Stomach (tissue), 9 donors: ENCODE measurements around the gene B4GALT5. TPM values are rescaled to one million over a fixed set of nuclear protein-coding genes. Genes with fewer than 3 reads are reported as not detected.

Experiments
- DNase-seq, 2 donors: peaks; one replicate each; pipeline versions ENCODE4 v3.0.0 to v3.0.0-alpha.2; 2013 to 2019
- H3K27ac ChIP-seq, 5 donors: fragments of 200-600 bp in 4 of 5; sonication (generic) in 4 of 5; one replicate each; pipeline ENCODE4 v1.5.1; 2013 to 2019; ENCODE audit warnings: mild to moderate bottlenecking in 1 of 5, moderate library complexity in 1 of 5
- H3K27me3 ChIP-seq, 3 donors: fragments of 200-600 bp; sonication (generic); one replicate each; pipeline ENCODE4 v1.5.1; 2017 to 2019; ENCODE audit warnings: mixed run types in 1 of 3
- H3K36me3 ChIP-seq, 4 donors: fragments of 200-600 bp; sonication (generic); 1 replicate in 3 of 4; 2 replicates in 1 of 4; pipeline ENCODE4 v1.5.1; 2016 to 2019
- H3K4me1 ChIP-seq, 4 donors: fragments of 200-600 bp; sonication (generic); one replicate each; pipeline ENCODE4 v1.5.1; 2016 to 2019
- H3K4me3 ChIP-seq, 4 donors: fragments of 200-600 bp; sonication (generic) in 3 of 4; one replicate each; pipeline ENCODE4 v1.5.1; 2016 to 2019; ENCODE audit warnings: mild to moderate bottlenecking in 1 of 4
- H3K9me3 ChIP-seq, 4 donors: fragments of 200-600 bp; sonication (generic); one replicate each; pipeline ENCODE4 v1.5.1; 2016 to 2019
- CTCF ChIP-seq, 7 experiments: fragments of 450-650 bp in 4 of 7; fragments of 200-600 bp in 3 of 7; sonication (generic) in 3 of 7; IDR thresholded peaks; one replicate each; pipeline ENCODE4 v1.5.1; 2016 to 2019; ENCODE audit warnings: antibody characterized with exemption in 7 of 7, control low read depth in 2 of 7, mild to moderate bottlenecking in 1 of 7
- EP300 ChIP-seq: sonication (generic); formaldehyde crosslinking; IDR thresholded peaks from one replicate; pipeline ENCODE4 v1.6.1; 2017; ENCODE audit warnings: antibody characterized with exemption
- POLR2A ChIP-seq, 4 donors: fragments of 450-650 bp; IDR thresholded peaks; one replicate each; pipeline ENCODE4 v1.6.1; 2016; ENCODE audit warnings: antibody characterized with exemption in 4 of 4, control low read depth in 2 of 4, mild to moderate bottlenecking in 1 of 4, moderate library complexity in 1 of 4
- POLR2AphosphoS5 ChIP-seq, 3 donors: sonication (generic); formaldehyde crosslinking; IDR thresholded peaks; one replicate each; pipeline ENCODE4 v1.6.1; 2016; ENCODE audit warnings: antibody characterized with exemption in 3 of 3
- WGBS, 5 donors: extraction: QIAGEN DNeasy Blood & Tissue Kit in 3 of 5; methylation state at CpG; one replicate each; pipeline versions ENCODE4 v1.1.5 to v1.1.7; 2013 to 2018; 5-methylcytosine and 5-hydroxymethylcytosine counted together
- intact Hi-C: fragments of 100-400 bp; cut with DNase I; formaldehyde crosslinking; loops from one replicate; pipeline ENCODE4 v1.15.1; 2023; ENCODE audit warnings: low total_unique reads
- polyA plus RNA-seq, 3 donors: library from polyadenylated mRNA; stranded (reverse); fragments of 200-250 nt; gene quantifications; one replicate each; pipeline ENCODE4 v1.2.3, GENCODE V29; 2013
- total RNA-seq, 5 donors: library from RNA; depleted of rRNA; stranded (reverse); fragments of >200 nt; gene quantifications; one replicate each; pipeline versions ENCODE4 v1.1.0 to v1.2.3, GENCODE V29; 2014 to 2016
- donor health status: healthy with polysubstance abuse.
- donor health status: Bipolar disorder and iron deficiency.
- donor health status: healthy.

The B4GALT5 gene
- total and polyA plus RNA-seq, 8 donors, result 7.5 to 40.0 (median 21.5) TPM

GRCh38 chr20:49595346-49595745, 118.3 kb downstream of the B4GALT5 start:
- intact Hi-C loops, result no loop called here
- peaks cover 23 to 55% (median 39%) of the 10 kb centered on the region in 4 donors for H3K4me1 ChIP-seq
- no peak for TF ChIP-seq CTCF (IDR thresholded peaks at IDR 0.05)
- TF ChIP-seq POLR2AphosphoS5 (IDR thresholded peaks at IDR 0.05), result no peak
- H3K27me3 ChIP-seq, result no peaks in the 10 kb centered on the region
- no peaks in the 10 kb centered on the region for H3K9me3 ChIP-seq
- no peak for DNase-seq
- H3K4me3 ChIP-seq, result no peak overlapping the region
- H3K36me3 ChIP-seq, result no peaks in the 10 kb centered on the region
- H3K27ac ChIP-seq, result peak overlapping the region; percentile 69 to 83 (median 72)
- WGBS, 5 donors, result 83 to 90% (median 88%) methylated on average over 10 of the region's 10 CpGs

- no peak overlapping the region for H3K4me3 ChIP-seq
- no peaks in the 10 kb centered on the region for H3K27me3 ChIP-seq
- no peaks in the 10 kb centered on the region for H3K9me3 ChIP-seq
- peak overlapping the region; percentile 69 to 83 (median 72) for H3K27ac ChIP-seq
- H3K36me3 ChIP-seq, result no peaks in the 10 kb centered on the region
- intact Hi-C loops, result no loop called here
- H3K4me1 ChIP-seq, result peaks cover 23 to 55% (median 39%) of the 10 kb centered on the region in 4 donors
- TF ChIP-seq POLR2A (IDR thresholded peaks at IDR 0.05) (no peak), EP300 (no peak), CTCF (IDR thresholded peaks at IDR 0.05) (no peak), POLR2AphosphoS5 (IDR thresholded peaks at IDR 0.05) (no peak)
- WGBS, 5 donors, result 85 to 88% (median 87%) methylated on average over 5 to 6 of the region's 6 CpGs
- DNase-seq, result no peak
Observed at GRCh38 chr20:49594931-49595315, 118.8 kb downstream of the B4GALT5 start.

DNA sequence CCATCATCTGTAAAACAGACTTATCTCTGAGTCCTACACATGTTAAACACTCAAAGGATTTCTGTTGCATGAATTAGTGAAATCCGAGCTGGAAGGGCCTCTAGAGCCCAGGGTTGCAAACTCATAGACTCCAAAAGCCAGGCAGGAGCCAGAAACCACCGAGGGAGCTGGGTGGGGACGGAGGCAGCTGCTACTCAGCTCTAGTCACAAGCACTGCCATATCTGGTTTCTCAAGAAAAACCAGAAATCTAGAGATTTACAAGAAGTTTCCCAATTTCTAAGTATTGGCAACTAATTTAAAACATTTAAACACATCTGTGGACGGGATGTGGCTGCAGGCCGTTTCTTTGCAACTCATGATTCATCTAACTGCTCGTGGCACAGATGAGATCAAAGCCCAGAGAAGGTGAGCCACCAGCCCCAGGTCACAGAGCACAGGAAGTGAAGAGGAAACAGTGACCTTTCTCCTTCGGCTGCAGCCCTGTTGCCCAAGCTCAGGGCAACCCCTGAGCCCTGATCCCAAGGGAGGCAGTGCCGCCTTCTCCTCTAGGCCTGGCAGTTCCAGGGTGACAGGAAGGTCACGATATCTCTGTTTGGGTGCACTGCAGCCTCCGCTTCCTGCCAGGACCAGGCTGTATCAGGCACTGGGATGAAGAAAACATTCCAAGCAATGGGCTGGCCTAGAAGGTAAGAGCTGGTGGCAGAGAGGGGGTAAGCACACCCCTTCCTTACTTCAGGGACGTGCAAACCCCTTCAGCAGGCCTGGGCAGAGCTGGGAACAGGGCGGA, 119.3 kb downstream of the B4GALT5 start:
- peak; percentile 73 to 77 for DNase-seq
- TF ChIP-seq POLR2AphosphoS5 (IDR thresholded peaks at IDR 0.05) (peak; percentile 8 to 83 (median 55)), POLR2A (IDR thresholded peaks at IDR 0.05) (no peak), EP300 (no peak)
- intact Hi-C loops, result no loop called here
- peak overlapping the region; percentile 69 to 83 (median 72) for H3K27ac ChIP-seq
- H3K27me3 ChIP-seq, result no peaks in the 10 kb centered on the region
- no peaks in the 10 kb centered on the region for H3K36me3 ChIP-seq
- H3K9me3 ChIP-seq, result no peaks in the 10 kb centered on the region
- peaks cover 23 to 55% (median 39%) of the 10 kb centered on the region in 4 donors for H3K4me1 ChIP-seq
- H3K4me3 ChIP-seq, result no peak overlapping the region
- 22 to 38% (median 27%) methylated on average over 12 of the region's 12 CpGs for WGBS, 5 donors

- TF ChIP-seq EP300, result no peak
- TF ChIP-seq POLR2AphosphoS5 (IDR thresholded peaks at IDR 0.05), result no peak
- no peak for TF ChIP-seq CTCF (IDR thresholded peaks at IDR 0.05)
- no peak for TF ChIP-seq POLR2A (IDR thresholded peaks at IDR 0.05)
- no peak for DNase-seq
- Histone ChIP-seq H3K27me3 (no peaks in the 10 kb centered on the region), H3K9me3 (no peaks in the 10 kb centered on the region), H3K4me1 (peaks cover 23 to 55% (median 39%) of the 10 kb centered on the region in 4 donors), H3K27ac (peak overlapping the region; percentile 5 to 83 (median 72)), H3K36me3 (no peaks in the 10 kb centered on the region), H3K4me3 (no peak overlapping the region)
- intact Hi-C loops, result no loop called here
- WGBS, 5 donors, result 74 to 86% (median 83%) methylated on average over 15 of the region's 15 CpGs
Observed at GRCh38 chr20:49593466-49594142, 120.1 kb downstream of the B4GALT5 start.
